LoVo (cell line): ENCODE data around the gene ZC3H12C.

Source experiments
- DNase-seq: peaks from one replicate; pipeline ENCODE4 v3.0.0-alpha.2; 2016; ENCODE audit warnings: low spot score

ZC3H12C gene

GRCh38 chr11:110098645-110099044 is 5.5 kb downstream of the ZC3H12C start:
- DNase-seq, result no peak

GRCh38 chr11:110100476-110101240 is 7.5 kb downstream of the ZC3H12C start:
- DNase-seq, result no peak

DNA sequence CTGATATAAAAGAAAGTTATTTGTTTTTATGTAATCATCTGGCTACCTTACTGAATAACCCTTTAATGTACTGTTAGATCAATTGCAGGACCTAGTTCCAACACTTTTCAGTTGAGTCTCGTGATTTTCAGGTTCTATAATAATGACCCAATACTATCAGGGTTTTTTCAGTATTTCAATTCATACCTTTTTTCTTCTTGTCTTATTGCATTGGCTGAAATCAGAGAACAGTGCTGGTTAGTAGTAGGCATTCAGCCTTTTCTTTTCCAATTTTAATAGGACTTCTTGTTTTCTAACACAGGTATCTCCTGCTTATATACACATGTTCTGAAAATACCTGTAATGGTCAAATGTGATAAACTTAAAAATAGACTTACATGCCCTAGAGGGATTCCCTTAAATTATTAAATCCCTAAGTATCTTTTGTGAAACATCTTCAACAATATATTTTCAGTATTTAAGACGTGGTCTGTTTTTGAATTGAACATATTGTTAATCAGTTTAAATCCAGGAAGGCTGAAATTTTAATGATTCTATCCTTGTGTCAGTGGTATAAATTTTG is 13.6 kb downstream of the ZC3H12C start:
- no peak for DNase-seq

GRCh38 chr11:110110854-110111253 is 17.7 kb downstream of the ZC3H12C start:
- no peak for DNase-seq

- no peak for DNase-seq
These were observed 19.3 kb downstream of the ZC3H12C start for GRCh38 chr11:110112457-110112856.

DNA sequence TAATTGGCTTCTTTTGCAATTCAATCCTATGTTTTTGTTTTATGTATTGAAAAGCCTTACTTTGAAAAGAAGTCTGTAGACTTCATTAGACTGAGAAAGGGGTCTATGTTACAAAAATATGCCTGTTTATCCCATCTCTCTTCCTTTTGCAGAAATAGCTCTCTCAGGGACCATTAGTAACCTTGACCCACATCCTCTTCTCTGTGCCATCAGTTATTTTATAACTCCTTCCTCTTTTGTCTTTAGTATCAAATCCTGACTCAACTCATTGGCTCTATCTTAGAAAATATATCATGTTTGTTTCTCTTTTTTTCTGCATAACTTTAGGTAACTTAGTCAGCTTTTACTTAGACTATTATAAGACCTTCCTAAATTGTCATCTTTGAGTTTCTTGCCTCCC is 20.3 kb downstream of the ZC3H12C start:
- no peak for DNase-seq

DNA sequence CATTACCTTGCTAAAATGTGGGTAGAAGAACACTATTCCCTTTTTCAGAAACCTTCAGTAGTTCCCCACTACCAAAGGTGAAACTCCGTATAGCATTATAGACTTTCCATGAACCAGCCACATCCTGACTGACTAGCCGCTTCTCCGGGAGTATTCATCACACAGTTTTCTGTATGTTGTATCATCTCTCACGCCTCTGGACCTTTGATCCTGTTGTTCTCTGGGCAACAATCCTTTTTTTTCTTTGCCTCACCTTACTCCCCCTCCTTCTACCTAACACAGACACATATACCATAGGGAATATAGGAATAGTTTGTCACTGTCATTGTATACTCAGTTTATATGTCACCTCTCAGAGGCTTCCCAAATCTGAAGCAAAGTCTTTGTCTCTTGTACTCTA is 20.8 kb downstream of the ZC3H12C start:
- DNase-seq, result no peak

GRCh38 chr11:110119317-110119716 is 26.1 kb downstream of the ZC3H12C start:
- no peak for DNase-seq

GRCh38 chr11:110121204-110121603 is 28.0 kb downstream of the ZC3H12C start:
- no peak for DNase-seq

DNA sequence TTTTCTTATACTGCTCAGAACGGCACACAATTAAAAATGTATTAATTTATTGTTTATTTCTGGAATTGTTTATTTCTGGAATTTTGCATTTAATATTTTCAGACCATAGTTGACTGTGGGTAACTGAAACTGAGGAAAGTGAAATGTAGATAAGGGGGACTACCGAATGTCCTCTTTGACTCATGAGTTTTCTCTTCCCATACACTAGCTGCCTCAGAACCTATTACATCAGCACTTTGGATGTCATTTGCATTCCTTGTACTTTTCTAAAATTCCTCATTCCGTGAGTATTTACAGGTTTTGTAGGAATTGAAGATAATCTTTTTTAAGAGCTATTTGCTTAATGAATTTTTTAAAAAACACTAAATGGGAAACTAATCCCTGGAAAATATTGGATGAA is 29.8 kb downstream of the ZC3H12C start:
- DNase-seq, result no peak

GRCh38 chr11:110124605-110125004 is 31.4 kb downstream of the ZC3H12C start:
- no peak for DNase-seq

DNA sequence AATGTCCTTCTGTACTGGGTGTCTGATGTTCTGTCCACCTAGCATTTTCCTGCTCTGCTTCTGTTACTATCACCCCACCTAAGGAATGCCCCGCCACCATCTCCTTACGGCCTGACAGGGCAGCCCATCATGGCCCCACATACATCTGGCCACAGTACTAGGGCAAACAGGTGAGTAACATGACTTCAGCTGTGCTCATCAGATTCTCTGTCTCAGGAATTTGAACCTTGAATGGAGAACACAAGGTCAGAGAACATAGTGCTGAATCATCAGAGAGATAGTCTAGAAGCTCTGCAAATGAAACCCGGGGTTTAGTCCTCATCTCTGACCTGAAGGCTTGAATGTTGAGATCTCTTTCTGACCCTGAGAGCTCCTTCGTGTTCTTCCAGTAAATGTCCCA is 32.4 kb downstream of the ZC3H12C start:
- DNase-seq, result no peak

- no peak for DNase-seq
These were observed 33.7 kb downstream of the ZC3H12C start for GRCh38 chr11:110126936-110127335.

GRCh38 chr11:110128161-110128560 is 35.0 kb downstream of the ZC3H12C start:
- no peak for DNase-seq

DNA sequence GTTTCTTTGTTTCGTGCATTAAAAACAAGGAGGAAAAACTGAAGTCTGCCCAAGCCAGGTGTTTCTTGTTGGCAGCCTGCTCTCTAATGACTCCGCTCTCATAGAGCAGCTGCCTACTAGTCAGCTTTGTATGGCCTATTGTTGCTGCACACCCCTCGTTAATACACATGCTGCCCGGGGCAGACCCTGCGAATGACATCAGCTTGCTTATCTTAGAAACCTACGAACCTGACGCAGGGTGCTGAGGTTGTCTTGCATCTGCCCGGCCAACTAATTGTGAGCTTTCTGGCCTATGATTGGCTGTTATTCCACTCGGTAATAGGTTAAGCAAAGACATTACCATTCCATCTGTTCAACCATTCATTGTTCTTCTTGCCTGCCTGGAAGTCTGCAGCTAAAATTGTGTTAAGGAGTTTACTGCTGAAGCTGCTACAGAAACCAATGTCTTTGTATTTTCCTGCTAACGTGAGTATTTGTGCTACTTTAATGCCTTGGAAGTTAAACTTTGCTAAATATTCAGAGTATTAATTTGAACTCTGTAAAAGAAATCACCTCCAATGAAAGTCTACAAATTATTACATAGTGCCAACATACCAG is 37.5 kb downstream of the ZC3H12C start:
- DNase-seq, result no peak

DNA sequence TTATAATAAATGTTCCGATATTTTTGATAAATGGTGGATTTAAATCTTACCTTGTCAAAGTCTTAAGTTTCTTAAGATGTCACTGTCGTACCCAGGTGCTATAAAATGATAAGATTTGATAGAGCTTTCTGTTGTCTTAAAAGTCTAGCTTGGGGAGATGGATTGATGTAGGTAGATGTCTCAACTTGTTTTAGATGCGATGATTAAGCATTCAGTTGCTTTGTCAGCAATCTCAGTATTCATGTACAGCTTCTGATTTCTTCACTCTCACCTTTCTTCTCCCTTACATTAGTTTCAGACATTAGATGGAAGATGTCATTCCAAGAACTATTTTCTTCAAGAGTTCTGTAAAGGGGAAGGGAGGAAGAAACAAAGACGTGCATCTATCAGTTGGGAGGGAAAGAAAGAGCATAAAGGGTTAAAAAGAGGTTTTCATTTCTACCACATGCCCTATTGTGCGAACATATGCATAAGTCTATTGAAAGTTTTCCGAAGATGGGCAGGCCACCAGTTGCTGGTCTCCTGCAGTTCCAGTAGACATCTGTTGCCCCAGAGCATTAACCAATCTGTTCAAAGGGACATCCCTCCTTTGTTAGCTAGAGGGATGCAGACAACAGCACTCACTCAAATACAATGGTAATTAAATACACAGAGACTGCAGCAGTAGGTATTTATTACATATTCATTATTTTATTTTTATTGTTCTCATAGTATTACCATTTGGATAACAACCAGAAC is 38.4 kb downstream of the ZC3H12C start:
- no peak for DNase-seq

GRCh38 chr11:110133160-110133559 is 40.0 kb downstream of the ZC3H12C start:
- no peak for DNase-seq

- DNase-seq, result no peak
These were observed 40.9 kb downstream of the ZC3H12C start for GRCh38 chr11:110134110-110134509.

GRCh38 chr11:110141812-110142211 is 48.6 kb downstream of the ZC3H12C start:
- DNase-seq, result no peak

- no peak for DNase-seq
These were observed 54.9 kb downstream of the ZC3H12C start for GRCh38 chr11:110147962-110148709.

- DNase-seq, result no peak
These were observed 55.9 kb downstream of the ZC3H12C start for GRCh38 chr11:110148775-110149744.
